GM12874 (cell line): ENCODE measurements around the gene EGR2.

Experiments
- TF ChIP-seq, protein P1 (sequence below): IDR thresholded peaks from 2 replicates; pipeline ENCODE4 v1.5.1; 2011; ENCODE audit warnings: low read depth, mild to moderate bottlenecking, control low read depth, low read length, moderate library complexity; ENCODE audit not compliant: insufficient read depth

The EGR2 gene

DNA sequence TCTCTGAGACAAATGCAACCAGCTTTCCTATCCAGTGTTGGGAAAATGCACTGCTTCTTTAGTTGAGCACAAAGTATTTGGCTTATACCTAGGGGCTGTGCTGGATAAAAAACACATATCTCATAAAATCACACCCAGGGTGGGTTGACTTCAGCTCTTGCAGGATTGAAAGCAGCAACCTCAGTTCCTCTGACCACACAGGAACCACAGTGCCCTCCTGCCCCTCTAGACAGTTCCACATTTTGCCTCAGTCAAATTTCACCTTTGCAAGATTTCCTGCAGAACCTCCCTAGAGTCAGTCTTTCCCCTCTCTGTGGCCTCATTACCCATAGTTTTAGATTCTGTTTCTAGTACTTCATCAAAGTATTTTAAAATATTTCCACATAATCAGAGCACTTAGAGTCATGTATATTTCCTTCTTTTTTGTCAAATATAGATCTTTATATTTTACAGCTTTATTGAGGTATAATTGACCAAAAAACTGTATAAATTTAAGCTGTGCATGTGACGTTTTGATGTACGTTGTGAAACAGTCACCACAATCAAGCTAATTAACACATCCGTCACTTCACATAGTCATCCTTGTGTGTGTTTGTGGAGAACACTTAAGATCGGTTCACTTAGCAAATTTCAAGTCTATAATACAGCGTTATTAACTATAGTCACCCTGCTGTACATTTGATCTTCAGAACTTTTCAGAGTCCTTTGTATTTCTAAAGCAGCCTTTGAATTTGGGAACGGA, 37.0 kb upstream of the EGR2 start:
- TF ChIP-seq, protein P1, sequence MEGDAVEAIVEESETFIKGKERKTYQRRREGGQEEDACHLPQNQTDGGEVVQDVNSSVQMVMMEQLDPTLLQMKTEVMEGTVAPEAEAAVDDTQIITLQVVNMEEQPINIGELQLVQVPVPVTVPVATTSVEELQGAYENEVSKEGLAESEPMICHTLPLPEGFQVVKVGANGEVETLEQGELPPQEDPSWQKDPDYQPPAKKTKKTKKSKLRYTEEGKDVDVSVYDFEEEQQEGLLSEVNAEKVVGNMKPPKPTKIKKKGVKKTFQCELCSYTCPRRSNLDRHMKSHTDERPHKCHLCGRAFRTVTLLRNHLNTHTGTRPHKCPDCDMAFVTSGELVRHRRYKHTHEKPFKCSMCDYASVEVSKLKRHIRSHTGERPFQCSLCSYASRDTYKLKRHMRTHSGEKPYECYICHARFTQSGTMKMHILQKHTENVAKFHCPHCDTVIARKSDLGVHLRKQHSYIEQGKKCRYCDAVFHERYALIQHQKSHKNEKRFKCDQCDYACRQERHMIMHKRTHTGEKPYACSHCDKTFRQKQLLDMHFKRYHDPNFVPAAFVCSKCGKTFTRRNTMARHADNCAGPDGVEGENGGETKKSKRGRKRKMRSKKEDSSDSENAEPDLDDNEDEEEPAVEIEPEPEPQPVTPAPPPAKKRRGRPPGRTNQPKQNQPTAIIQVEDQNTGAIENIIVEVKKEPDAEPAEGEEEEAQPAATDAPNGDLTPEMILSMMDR, result no peak

DNA sequence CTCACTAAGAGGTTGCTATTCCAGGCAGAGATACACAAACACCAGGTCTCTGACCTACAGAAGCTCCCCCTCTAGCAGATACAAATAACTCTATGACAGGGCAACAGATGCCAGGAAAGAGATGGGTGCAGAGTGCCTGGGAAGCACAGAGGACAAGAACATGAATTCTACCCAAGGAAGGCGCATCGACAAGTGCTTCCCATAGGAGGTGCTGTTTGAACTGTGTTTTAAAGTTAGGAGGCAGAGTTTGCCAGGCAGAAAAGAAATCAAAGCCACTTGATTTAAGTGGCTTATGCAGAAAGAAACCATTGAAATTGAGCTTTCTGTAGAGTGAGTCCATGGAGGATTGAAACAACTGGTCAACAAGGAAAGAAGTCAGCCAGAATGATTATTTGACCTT, 35.3 kb upstream of the EGR2 start:
- TF ChIP-seq, protein P1, result peak; percentile 44; the same call in 1 of the 2 replicates

DNA sequence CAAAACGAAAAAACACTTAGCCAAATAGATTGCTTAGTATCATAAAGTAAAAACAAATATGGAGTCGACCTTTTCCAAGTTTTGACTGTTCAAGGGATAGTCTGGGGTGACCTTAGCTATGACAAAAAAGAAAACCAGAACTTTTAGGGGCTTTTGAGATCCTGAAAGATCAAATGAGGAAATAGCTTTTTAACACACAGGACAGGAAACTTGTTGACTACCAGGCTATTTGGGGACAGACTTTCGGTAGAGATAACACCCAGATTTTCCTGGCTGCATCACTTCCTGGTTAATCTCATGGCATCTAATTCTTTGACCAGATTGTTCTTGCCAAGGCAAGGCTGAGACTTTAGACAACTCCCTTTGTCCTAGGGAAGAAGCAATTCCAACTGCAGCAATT, 34.5 kb upstream of the EGR2 start:
- TF ChIP-seq, protein P1, result no peak

DNA sequence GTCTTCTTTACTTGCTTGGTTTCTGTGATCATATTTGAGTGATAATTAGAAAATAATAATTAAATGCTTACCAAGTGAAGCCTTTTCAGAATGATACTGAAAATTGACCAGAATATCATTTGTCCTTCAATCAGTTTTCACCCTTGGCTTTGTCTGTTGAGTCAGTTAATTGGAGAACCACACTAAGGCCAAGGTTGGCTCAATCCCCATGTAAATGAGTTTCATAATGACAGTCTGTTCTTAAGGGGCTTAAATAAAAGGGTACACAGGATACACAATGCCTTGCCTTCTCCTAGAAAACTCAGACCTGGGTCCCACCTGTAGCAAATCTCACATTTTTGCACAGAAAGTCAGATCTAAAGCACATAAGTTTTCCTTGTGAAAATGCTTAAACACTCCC, 31.3 kb upstream of the EGR2 start:
- TF ChIP-seq, protein P1, result no peak

DNA sequence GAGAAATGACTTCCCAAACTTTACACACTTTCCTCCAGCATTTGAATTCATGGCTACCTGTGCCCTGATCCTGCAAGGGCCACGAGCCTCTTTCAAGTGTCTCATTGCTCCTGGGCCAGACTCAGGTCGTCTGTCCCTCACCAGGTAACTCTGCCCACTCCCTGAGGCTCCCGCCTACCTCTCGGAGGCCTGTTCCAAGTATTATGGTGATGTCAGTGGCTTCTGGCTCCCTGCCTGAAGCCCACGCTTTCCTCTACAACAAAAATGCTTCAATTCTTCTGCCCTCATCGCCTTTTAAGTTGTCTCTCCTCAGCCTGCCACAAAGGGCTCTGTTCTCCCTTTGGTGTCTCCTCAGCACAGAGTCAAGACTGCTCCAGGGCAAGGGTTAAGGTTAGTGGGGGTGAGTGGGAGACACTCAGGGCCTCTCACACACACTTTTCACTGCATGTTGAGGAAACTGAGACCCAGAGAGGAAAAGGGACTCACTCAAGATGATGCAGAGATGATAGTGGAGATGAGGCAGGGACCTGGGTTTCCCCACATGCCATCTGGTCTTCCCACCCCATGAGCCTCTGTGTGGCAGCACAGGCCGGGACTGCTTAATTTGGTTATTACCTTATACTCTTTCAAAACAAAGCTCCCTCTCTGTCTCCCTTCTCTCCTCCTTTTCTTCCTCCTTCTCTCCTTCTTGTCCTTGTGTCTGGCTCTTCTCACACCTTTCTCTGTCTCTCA, 28.3 kb upstream of the EGR2 start:
- TF ChIP-seq, protein P1, result no peak

DNA sequence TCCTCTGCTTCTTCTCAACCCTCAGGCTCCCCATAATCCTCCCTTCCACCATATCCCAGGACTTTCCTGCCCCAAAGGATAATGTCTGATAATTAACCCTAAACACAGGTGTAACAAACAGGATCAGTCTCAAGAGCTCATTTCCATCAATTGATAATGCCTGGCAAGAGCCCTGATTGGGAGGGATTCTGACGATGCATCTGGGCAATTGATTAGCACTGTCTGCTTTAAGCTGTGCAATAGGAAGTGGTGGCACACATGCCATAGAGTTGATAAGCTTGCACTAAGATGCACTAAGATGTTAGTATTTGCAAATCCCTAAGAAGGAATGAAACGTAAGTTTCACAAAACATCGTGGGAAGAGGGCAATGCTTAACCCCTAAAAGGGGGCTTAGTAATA, 27.4 kb upstream of the EGR2 start:
- TF ChIP-seq, protein P1, result no peak

DNA sequence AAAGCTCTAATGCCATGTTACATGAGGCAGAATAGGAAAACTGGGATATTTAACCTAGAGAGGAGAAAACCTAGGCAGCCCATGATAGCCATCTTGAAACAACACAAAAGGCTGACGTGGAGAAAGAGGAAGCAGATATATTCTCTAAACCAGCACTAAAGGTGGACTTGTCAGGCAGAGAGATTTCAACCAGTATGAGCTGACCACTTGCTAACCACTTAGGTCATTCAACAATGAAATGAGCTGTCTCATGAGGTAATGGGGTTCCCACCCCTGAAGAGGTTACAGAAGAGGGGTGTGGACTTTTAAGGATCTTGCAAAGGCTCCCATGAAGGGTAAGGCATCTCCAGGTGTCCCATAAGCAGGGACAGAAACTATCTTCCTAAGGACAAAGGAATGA, 26.8 kb upstream of the EGR2 start:
- TF ChIP-seq, protein P1, result no peak
